Kidney (tissue), 19 donors: ENCODE measurements around the gene ANKRD36B. TPM values are rescaled to one million over a fixed set of nuclear protein-coding genes. Genes with fewer than 3 reads are reported as not detected.
"Not testable (repeated sequence)": the region's sequence is repeated elsewhere in the genome, so short reads cannot be mapped to it uniquely, and the experiment has no call there.

Source experiments
- DNase-seq, 5 donors: peaks; one replicate each; pipeline ENCODE4 v3.0.0-alpha.2; 2013 to 2020
- FAIRE-seq: peaks from 2 replicates; lab custom pipeline; 2012; peaks lifted over from hg19 to GRCh38; lab: Jason Lieb, UNC
- H3K27ac ChIP-seq, 2 donors: one replicate each; pipeline ENCODE4 v1.7.0; 2013; ENCODE audit warnings: low read depth in 2 of 2, low read length in 2 of 2, inconsistent platforms in 1 of 2
- H3K27me3 ChIP-seq: one replicate; pipeline ENCODE4 v1.7.1; 2013; ENCODE audit warnings: low read length, inconsistent platforms; ENCODE audit not compliant: control insufficient read depth, insufficient read depth
- H3K36me3 ChIP-seq, 3 donors: one replicate each; pipeline versions ENCODE4 v1.7.0 to v1.7.1; 2013; ENCODE audit warnings: low read length in 3 of 3, control low read depth in 1 of 3, inconsistent platforms in 1 of 3; ENCODE audit not compliant: insufficient read depth in 3 of 3, control insufficient read depth in 2 of 3
- H3K4me1 ChIP-seq, 3 donors: one replicate each; pipeline versions ENCODE4 v1.7.0 to v1.7.1; 2013; ENCODE audit warnings: low read length in 3 of 3, inconsistent platforms in 1 of 3, low read depth in 1 of 3; ENCODE audit not compliant: control insufficient read depth in 2 of 3, insufficient read depth in 2 of 3
- H3K4me3 ChIP-seq, 3 donors: one replicate each; pipeline versions ENCODE4 v1.7.0 to v1.8.1; 2013; ENCODE audit warnings: low read length in 3 of 3, control low read depth in 1 of 3, inconsistent platforms in 1 of 3
- H3K9ac ChIP-seq, 3 donors: one replicate each; pipeline versions ENCODE4 v1.7.0 to v1.7.1; 2013; ENCODE audit warnings: low read length in 3 of 3, control low read depth in 1 of 3, inconsistent platforms in 1 of 3
- H3K9me3 ChIP-seq, 3 donors: one replicate each; pipeline versions ENCODE4 v1.7.0 to v1.7.1; 2013; ENCODE audit warnings: low read length in 3 of 3, control low read depth in 1 of 3, inconsistent platforms in 1 of 3; ENCODE audit not compliant: control insufficient read depth in 2 of 3, insufficient read depth in 1 of 3
- intact Hi-C: fragments of 100-400 bp; cut with DNase I; formaldehyde crosslinking; loops from one replicate; pipeline ENCODE4 v1.11.1; 2022
- long read RNA-seq, 10 donors: library from polyadenylated mRNA in 1 of 10; unstranded in 1 of 10; transcript quantifications; one replicate each; pipeline ENCODE4 v2.0.0 and lab custom pipeline, GENCODE V29; 2021 to 2026
- polyA plus RNA-seq: library from polyadenylated mRNA; stranded (reverse); fragments of 350-450 nt; fragmentation: Illumina TruSeq; extraction: RNeasy Lipid Tissue Mini Kit (QIAGEN cat#74804); gene quantifications from one replicate; pipeline ENCODE4 v1.2.3, GENCODE V29; 2014; ENCODE audit warnings: low read depth, low replicate concordance; ENCODE audit not compliant: insufficient read depth
- total RNA-seq: library from RNA; stranded (reverse); fragmentation: NEBNext Ultra II Directional; extraction: Animal tissue kit (Norgen Biotek cat#: 25700); gene quantifications from one replicate; pipeline ENCODE4 v1.2.1, GENCODE V29; 2021
- donor health status: control.
- donor health status: control.
- donor health status: DM: yes; HTN: yes; CAD: no.
- donor health status: Normal renal cell carcinoma (clear cell type).

Gene ANKRD36B
- total RNA-seq (23.3 TPM), polyA plus RNA-seq (1.2 TPM)
- long read RNA-seq, donor 1 = 0 reads
- long read RNA-seq, donor 2 = 0 reads
- long read RNA-seq, donor 3 = 0 reads
- long read RNA-seq, donor 4 = 0 reads
- long read RNA-seq, donor 5 = 0 reads
- long read RNA-seq, donor 6, partial matches to known transcripts = 0 of 1 reads
- long read RNA-seq, donor 6, other reads (novel, unspliced or antisense) = 0 of 1 reads
- long read RNA-seq, donor 7, partial matches to known transcripts = 5 of 7 reads
- long read RNA-seq, donor 7, other reads (novel, unspliced or antisense) = 2 of 7 reads
- long read RNA-seq, donor 8 = 0 reads
- long read RNA-seq, donor 9 = 0 reads
- long read RNA-seq, donor 10, partial matches to known transcripts = 0 of 1 reads
- long read RNA-seq, donor 10, other reads (novel, unspliced or antisense) = 0 of 1 reads

- H3K4me1 ChIP-seq, H3K9me3 ChIP-seq, H3K36me3 ChIP-seq, H3K27me3 ChIP-seq, FAIRE-seq: not testable (repeated sequence)
- Histone ChIP-seq H3K27ac (peak within 1 kb of the TSS; percentile 89), H3K9ac (peak within 1 kb of the TSS; percentile 65 to 77 (median 74)), H3K4me3 (peak within 1 kb of the TSS; percentile 76 to 84 (median 78))
- intact Hi-C loops = loop anchor here (10.0 kb wide), 1 partner anchor 115 kb away; no protein-coding TSS in a partner anchor
- peak; percentile 77 to 86 (median 83) for DNase-seq
These were observed at the start of gene ANKRD36B for GRCh38 chr2:97589598-97590510. TSS of gene ANKRD36B (minus strand) at chr2:97589877. CDS start at chr2:97589685, 192 bp downstream.

DNA sequence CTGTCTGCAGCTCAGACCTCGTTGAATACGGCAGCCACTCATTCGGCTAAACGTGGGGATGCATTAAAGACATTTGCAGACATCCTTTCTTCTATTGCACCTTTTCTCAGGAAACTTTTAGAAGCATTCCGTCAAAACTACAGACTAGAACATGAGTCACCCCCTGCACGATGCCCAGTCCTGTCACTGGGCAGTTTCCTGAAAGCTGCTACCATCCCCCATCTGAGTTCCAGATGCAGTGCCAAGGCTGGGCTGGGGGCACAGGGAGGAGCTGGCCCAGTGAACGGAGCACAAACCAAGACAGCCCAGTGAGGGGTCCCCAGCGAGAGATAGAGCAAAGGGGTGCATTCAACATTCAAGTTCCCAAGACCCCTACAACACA is 36.4 kb upstream of the ANKRD36B start:
- H3K4me3 ChIP-seq, intact Hi-C loops, H3K27ac ChIP-seq, DNase-seq, H3K4me1 ChIP-seq, H3K36me3 ChIP-seq, H3K9me3 ChIP-seq, FAIRE-seq, H3K27me3 ChIP-seq, H3K9ac ChIP-seq: not testable (repeated sequence)

- FAIRE-seq, intact Hi-C loops, H3K36me3 ChIP-seq, H3K27ac ChIP-seq, DNase-seq, H3K4me1 ChIP-seq, H3K4me3 ChIP-seq, H3K27me3 ChIP-seq, H3K9me3 ChIP-seq, H3K9ac ChIP-seq: not testable (repeated sequence)
These were observed 35.8 kb upstream of the ANKRD36B start for GRCh38 chr2:97625354-97626048.

DNA sequence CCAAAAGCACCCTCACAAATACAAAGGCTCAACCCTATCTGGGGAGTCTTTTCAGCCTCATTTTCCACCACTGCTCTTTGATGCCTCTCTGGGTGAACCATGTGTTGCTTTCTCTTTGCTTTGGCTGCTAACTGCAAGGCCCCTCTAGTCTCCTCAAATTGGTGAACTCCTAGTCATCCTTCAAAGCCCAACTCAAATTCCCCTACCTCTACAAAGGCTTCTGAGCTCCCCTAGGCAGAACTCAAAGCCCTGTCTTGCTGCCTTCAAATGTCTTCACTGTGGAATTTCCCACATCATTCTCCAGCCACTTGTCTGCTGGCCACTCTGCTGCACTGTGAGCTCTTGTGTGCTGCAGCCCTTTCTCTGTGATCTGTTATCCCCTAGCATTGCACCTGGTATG is 33.3 kb upstream of the ANKRD36B start:
- H3K4me3 ChIP-seq, intact Hi-C loops, H3K27ac ChIP-seq, H3K9me3 ChIP-seq, H3K36me3 ChIP-seq, FAIRE-seq, DNase-seq, H3K4me1 ChIP-seq, H3K27me3 ChIP-seq, H3K9ac ChIP-seq: not testable (repeated sequence)

DNA sequence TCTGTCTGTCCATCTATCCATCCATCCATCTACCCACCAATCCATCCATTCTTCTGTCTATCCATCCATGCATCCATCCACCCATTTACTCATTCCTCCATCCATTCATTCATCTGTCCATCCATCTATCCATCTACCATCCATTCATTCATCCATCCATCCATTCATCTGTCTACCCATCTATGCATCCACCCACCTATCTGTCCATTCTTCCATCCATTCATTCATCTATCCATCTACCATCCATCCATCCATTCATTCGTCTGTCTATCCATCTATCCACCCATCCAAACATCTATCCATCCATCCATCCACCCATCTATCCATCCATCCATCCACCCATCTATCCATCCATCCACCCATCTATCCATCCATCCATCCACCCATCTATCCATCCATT is 30.8 kb upstream of the ANKRD36B start:
- FAIRE-seq, H3K27ac ChIP-seq, H3K36me3 ChIP-seq, H3K4me3 ChIP-seq, H3K9ac ChIP-seq, H3K27me3 ChIP-seq, H3K9me3 ChIP-seq, H3K4me1 ChIP-seq, intact Hi-C loops, DNase-seq: not testable (repeated sequence)

GRCh38 chr2:97618939-97619827 is 29.5 kb upstream of the ANKRD36B start:
- H3K27me3 ChIP-seq, FAIRE-seq, H3K9me3 ChIP-seq, H3K36me3 ChIP-seq, H3K4me1 ChIP-seq, H3K4me3 ChIP-seq, DNase-seq, intact Hi-C loops, H3K27ac ChIP-seq, H3K9ac ChIP-seq: not testable (repeated sequence)
